ENCODE measurements around the gene S100A12. TPM values are rescaled to one million over a fixed set of nuclear protein-coding genes. Genes with fewer than 3 reads are reported as not detected.
A peak's percentile ranks its signal among the peaks of the same experiment; 100 is the strongest.

Gene S100A12
- total RNA-seq, 1 donor from 2014 or later: 6.9 TPM

GRCh38 chr1:153397051-153397923 lies 21.9 kb upstream of the S100A12 start:
- FAIRE-seq: no peak
- DNase-seq (ENCODE audit: low spot score in 2 of 2): no peak

- no peak for DNase-seq (ENCODE audit: low spot score in 2 of 2)
- FAIRE-seq: no peak
Measured at GRCh38 chr1:153396461-153396860, 21.0 kb upstream of the S100A12 start.

- FAIRE-seq: no peak
- no peak for DNase-seq (ENCODE audit: low spot score in 2 of 2)
Measured at GRCh38 chr1:153395776-153396175, 20.4 kb upstream of the S100A12 start.

- no peak for DNase-seq (ENCODE audit: low spot score in 2 of 2)
- no peak for FAIRE-seq
Measured at GRCh38 chr1:153395136-153395685, 19.8 kb upstream of the S100A12 start.

GRCh38 chr1:153394391-153394790 lies 19.0 kb upstream of the S100A12 start:
- FAIRE-seq (no peak), DNase-seq (ENCODE audit: low spot score in 2 of 2) (no peak)

GRCh38 chr1:153393926-153394325 lies 18.5 kb upstream of the S100A12 start:
- DNase-seq (ENCODE audit: low spot score in 2 of 2) (no peak), FAIRE-seq (no peak)

GRCh38 chr1:153392822-153393221 lies 17.4 kb upstream of the S100A12 start:
- DNase-seq (ENCODE audit: low spot score in 2 of 2) (no peak), FAIRE-seq (no peak)

- FAIRE-seq (no peak), DNase-seq (ENCODE audit: low spot score in 2 of 2) (no peak)
Measured at GRCh38 chr1:153392258-153392657, 16.8 kb upstream of the S100A12 start.

- no peak for DNase-seq (ENCODE audit: low spot score in 2 of 2)
- no peak for FAIRE-seq
Measured at GRCh38 chr1:153390938-153391710, 15.7 kb upstream of the S100A12 start, which contains the start of gene S100A8. Gene S100A8, minus strand, starts transcription at chr1:153391073. Its CDS starts 538 bp downstream, at chr1:153390535.

- FAIRE-seq: no peak
- no peak for DNase-seq (ENCODE audit: low spot score in 2 of 2)
Measured at GRCh38 chr1:153389973-153390879, 14.8 kb upstream of the S100A12 start.

- no peak for DNase-seq (ENCODE audit: low spot score in 2 of 2)
Measured at GRCh38 chr1:153389401-153389800, 14.0 kb upstream of the S100A12 start.

GRCh38 chr1:153387785-153388184 lies 12.4 kb upstream of the S100A12 start:
- no peak for DNase-seq (ENCODE audit: low spot score in 2 of 2)

More at GRCh38 chr1:153389401-153389800, 14.0 kb upstream of the S100A12 start:
- FAIRE-seq: no peak

GRCh38 chr1:153387001-153387400 lies 11.6 kb upstream of the S100A12 start:
- DNase-seq (ENCODE audit: low spot score in 2 of 2) (no peak), FAIRE-seq (no peak)

More at GRCh38 chr1:153387785-153388184, 12.4 kb upstream of the S100A12 start:
- no peak for FAIRE-seq

- DNase-seq (ENCODE audit: low spot score in 2 of 2): peak in 1 of 2 donors; percentile 17
- no peak for FAIRE-seq
Measured at GRCh38 chr1:153386500-153386901, 11.1 kb upstream of the S100A12 start.

- FAIRE-seq (no peak), DNase-seq (ENCODE audit: low spot score in 2 of 2) (no peak)
Measured at GRCh38 chr1:153384958-153385580, 9.6 kb upstream of the S100A12 start.

- DNase-seq (ENCODE audit: low spot score in 2 of 2): no peak
- no peak for FAIRE-seq
Measured at GRCh38 chr1:153380711-153381110, 5.3 kb upstream of the S100A12 start.

GRCh38 chr1:153379591-153379990 lies 4.2 kb upstream of the S100A12 start:
- no peak for FAIRE-seq
- no peak for DNase-seq (ENCODE audit: low spot score in 2 of 2)

- FAIRE-seq (no peak), DNase-seq (ENCODE audit: low spot score in 2 of 2) (no peak)
Measured at GRCh38 chr1:153374071-153374470, 1.4 kb downstream of the S100A12 start.

GRCh38 chr1:153372571-153372970 lies 2.9 kb downstream of the S100A12 start:
- no peak for DNase-seq (ENCODE audit: low spot score in 2 of 2)
- no peak for FAIRE-seq

GRCh38 chr1:153371231-153371630 lies 4.2 kb downstream of the S100A12 start:
- FAIRE-seq (no peak), DNase-seq (ENCODE audit: low spot score in 2 of 2) (no peak)

Measured in frontal cortex (tissue), 4 donors.